GM23338 (cell line): ENCODE results near the gene CGB1.

Experiments
- EZH2 ChIP-seq: fragments of 200-600 bp; sonication (generic); IDR thresholded peaks from one replicate; pipeline ENCODE4 v1.8.0; 2017; ENCODE audit warnings: antibody characterized with exemption, mild to moderate bottlenecking, low read depth; ENCODE audit not compliant: unreplicated experiment
- POLR2AphosphoS5 ChIP-seq: IDR thresholded peaks from 2 replicates; pipeline ENCODE4 v1.6.1; 2016; ENCODE audit warnings: antibody characterized with exemption, low read depth
- TF ChIP-seq, protein P1 (sequence below), 2 experiments: fragments of 200-600 bp in 1 of 2; sonication (generic) in 1 of 2; conservative IDR thresholded peaks; 2 replicates each; pipeline versions ENCODE4 v1.5.1 to v1.6.1; 2016 to 2017; ENCODE audit warnings: antibody characterized with exemption in 2 of 2, low read depth in 2 of 2, mild to moderate bottlenecking in 2 of 2, moderate library complexity in 1 of 2
- TF ChIP-seq, protein P2 (sequence below): IDR thresholded peaks from one replicate; pipeline ENCODE4 v1.6.1; 2018; ENCODE audit warnings: antibody characterized with exemption; ENCODE audit not compliant: unreplicated experiment

- TF ChIP-seq EZH2 (no peak), POLR2AphosphoS5 (no peak)
- TF ChIP-seq, protein P1, sequence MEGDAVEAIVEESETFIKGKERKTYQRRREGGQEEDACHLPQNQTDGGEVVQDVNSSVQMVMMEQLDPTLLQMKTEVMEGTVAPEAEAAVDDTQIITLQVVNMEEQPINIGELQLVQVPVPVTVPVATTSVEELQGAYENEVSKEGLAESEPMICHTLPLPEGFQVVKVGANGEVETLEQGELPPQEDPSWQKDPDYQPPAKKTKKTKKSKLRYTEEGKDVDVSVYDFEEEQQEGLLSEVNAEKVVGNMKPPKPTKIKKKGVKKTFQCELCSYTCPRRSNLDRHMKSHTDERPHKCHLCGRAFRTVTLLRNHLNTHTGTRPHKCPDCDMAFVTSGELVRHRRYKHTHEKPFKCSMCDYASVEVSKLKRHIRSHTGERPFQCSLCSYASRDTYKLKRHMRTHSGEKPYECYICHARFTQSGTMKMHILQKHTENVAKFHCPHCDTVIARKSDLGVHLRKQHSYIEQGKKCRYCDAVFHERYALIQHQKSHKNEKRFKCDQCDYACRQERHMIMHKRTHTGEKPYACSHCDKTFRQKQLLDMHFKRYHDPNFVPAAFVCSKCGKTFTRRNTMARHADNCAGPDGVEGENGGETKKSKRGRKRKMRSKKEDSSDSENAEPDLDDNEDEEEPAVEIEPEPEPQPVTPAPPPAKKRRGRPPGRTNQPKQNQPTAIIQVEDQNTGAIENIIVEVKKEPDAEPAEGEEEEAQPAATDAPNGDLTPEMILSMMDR (conservative IDR thresholded peaks at IDR 0.05; ENCODE audit: low read depth in 2 of 2): no peak
- TF ChIP-seq, protein P2, sequence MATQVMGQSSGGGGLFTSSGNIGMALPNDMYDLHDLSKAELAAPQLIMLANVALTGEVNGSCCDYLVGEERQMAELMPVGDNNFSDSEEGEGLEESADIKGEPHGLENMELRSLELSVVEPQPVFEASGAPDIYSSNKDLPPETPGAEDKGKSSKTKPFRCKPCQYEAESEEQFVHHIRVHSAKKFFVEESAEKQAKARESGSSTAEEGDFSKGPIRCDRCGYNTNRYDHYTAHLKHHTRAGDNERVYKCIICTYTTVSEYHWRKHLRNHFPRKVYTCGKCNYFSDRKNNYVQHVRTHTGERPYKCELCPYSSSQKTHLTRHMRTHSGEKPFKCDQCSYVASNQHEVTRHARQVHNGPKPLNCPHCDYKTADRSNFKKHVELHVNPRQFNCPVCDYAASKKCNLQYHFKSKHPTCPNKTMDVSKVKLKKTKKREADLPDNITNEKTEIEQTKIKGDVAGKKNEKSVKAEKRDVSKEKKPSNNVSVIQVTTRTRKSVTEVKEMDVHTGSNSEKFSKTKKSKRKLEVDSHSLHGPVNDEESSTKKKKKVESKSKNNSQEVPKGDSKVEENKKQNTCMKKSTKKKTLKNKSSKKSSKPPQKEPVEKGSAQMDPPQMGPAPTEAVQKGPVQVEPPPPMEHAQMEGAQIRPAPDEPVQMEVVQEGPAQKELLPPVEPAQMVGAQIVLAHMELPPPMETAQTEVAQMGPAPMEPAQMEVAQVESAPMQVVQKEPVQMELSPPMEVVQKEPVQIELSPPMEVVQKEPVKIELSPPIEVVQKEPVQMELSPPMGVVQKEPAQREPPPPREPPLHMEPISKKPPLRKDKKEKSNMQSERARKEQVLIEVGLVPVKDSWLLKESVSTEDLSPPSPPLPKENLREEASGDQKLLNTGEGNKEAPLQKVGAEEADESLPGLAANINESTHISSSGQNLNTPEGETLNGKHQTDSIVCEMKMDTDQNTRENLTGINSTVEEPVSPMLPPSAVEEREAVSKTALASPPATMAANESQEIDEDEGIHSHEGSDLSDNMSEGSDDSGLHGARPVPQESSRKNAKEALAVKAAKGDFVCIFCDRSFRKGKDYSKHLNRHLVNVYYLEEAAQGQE: no peak
Measured at GRCh38 chr19:49057636-49058234, 21.0 kb upstream of the CGB1 start, which contains the start of gene CGB7.
